Measurements from ENCODE around the gene ZFHX3. TPM values are rescaled to one million over a fixed set of nuclear protein-coding genes. Genes with fewer than 3 reads are reported as not detected.

Gene ZFHX3
- total RNA-seq, 2 donors from 2014 or later = 9.2 to 18.9 TPM

GRCh38 chr16:72877374-72878028 is 170.4 kb downstream of the ZFHX3 start:
- H3K9me3 ChIP-seq = no peaks in the 10 kb centered on the region
- no peaks in the 10 kb centered on the region for H3K27me3 ChIP-seq
- no peaks in the 10 kb centered on the region for H3K36me3 ChIP-seq
- H3K4me3 ChIP-seq = no peak overlapping the region
- TF ChIP-seq, protein P1, sequence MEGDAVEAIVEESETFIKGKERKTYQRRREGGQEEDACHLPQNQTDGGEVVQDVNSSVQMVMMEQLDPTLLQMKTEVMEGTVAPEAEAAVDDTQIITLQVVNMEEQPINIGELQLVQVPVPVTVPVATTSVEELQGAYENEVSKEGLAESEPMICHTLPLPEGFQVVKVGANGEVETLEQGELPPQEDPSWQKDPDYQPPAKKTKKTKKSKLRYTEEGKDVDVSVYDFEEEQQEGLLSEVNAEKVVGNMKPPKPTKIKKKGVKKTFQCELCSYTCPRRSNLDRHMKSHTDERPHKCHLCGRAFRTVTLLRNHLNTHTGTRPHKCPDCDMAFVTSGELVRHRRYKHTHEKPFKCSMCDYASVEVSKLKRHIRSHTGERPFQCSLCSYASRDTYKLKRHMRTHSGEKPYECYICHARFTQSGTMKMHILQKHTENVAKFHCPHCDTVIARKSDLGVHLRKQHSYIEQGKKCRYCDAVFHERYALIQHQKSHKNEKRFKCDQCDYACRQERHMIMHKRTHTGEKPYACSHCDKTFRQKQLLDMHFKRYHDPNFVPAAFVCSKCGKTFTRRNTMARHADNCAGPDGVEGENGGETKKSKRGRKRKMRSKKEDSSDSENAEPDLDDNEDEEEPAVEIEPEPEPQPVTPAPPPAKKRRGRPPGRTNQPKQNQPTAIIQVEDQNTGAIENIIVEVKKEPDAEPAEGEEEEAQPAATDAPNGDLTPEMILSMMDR (IDR thresholded peaks at IDR 0.05) = no peak
- peak overlapping the region; percentile 42 to 56 for H3K27ac ChIP-seq
- H3K4me1 ChIP-seq = peaks cover 0 to 29% of the 10 kb centered on the region in 2 donors
- DNase-seq (ENCODE audit: low spot score) = no peak

- Histone ChIP-seq H3K36me3 (no peaks in the 10 kb centered on the region), H3K4me1 (peaks cover 0 to 29% of the 10 kb centered on the region in 2 donors)
These were observed 171.0 kb downstream of the ZFHX3 start for GRCh38 chr16:72876981-72877373.

GRCh38 chr16:72876221-72876620 is 171.7 kb downstream of the ZFHX3 start:
- TF ChIP-seq, protein P1 (IDR thresholded peaks at IDR 0.05) = no peak
- Histone ChIP-seq H3K27ac (peak overlapping the region; percentile 42 to 44), H3K27me3 (no peaks in the 10 kb centered on the region), H3K9me3 (no peaks in the 10 kb centered on the region), H3K4me3 (no peak overlapping the region), H3K4me1 (peaks cover 0 to 29% of the 10 kb centered on the region in 2 donors), H3K36me3 (no peaks in the 10 kb centered on the region)
- peak; percentile 87 for DNase-seq (ENCODE audit: low spot score)

More at GRCh38 chr16:72876981-72877373, 171.0 kb downstream of the ZFHX3 start:
- TF ChIP-seq, protein P1 (IDR thresholded peaks at IDR 0.05) = no peak
- H3K27me3 ChIP-seq = no peaks in the 10 kb centered on the region
- no peaks in the 10 kb centered on the region for H3K9me3 ChIP-seq
- peak overlapping the region; percentile 42 to 44 for H3K27ac ChIP-seq
- H3K4me3 ChIP-seq = no peak overlapping the region
- DNase-seq (ENCODE audit: low spot score) = no peak

GRCh38 chr16:72875291-72876031 is 172.5 kb downstream of the ZFHX3 start:
- Histone ChIP-seq H3K9me3 (no peaks in the 10 kb centered on the region), H3K27ac (peak overlapping the region in 1 of 2 donors; percentile 44), H3K4me1 (peaks cover 0 to 29% of the 10 kb centered on the region in 2 donors), H3K27me3 (no peaks in the 10 kb centered on the region), H3K4me3 (no peak overlapping the region), H3K36me3 (no peaks in the 10 kb centered on the region)
- no peak for DNase-seq (ENCODE audit: low spot score)
- TF ChIP-seq, protein P1 (IDR thresholded peaks at IDR 0.05) = no peak

GRCh38 chr16:72873853-72874252 is 174.1 kb downstream of the ZFHX3 start:
- no peak for DNase-seq (ENCODE audit: low spot score)
- H3K36me3 ChIP-seq = no peaks in the 10 kb centered on the region
- TF ChIP-seq, protein P1 (IDR thresholded peaks at IDR 0.05) = no peak
- no peak overlapping the region for H3K27ac ChIP-seq
- H3K4me1 ChIP-seq = peaks cover 0 to 29% of the 10 kb centered on the region in 2 donors
- no peak overlapping the region for H3K4me3 ChIP-seq
- H3K27me3 ChIP-seq = no peaks in the 10 kb centered on the region
- no peaks in the 10 kb centered on the region for H3K9me3 ChIP-seq

All from right atrium auricular region (tissue), 2 donors.